GM18867 (cell line): ENCODE measurements around the gene DENND1A.
"Not testable (repeated sequence)": the region's sequence is repeated elsewhere in the genome, so short reads cannot be mapped to it uniquely, and the experiment has no call there.

Experiments used
- ATAC-seq: cut with Tn5 transposase; IDR thresholded peaks from one replicate; pipeline ENCODE4 v1.9.1; 2021; ENCODE audit warnings: mild to moderate bottlenecking, moderate library complexity; ENCODE audit not compliant: unreplicated experiment

The DENND1A gene

GRCh38 chr9:123406016-123406415 is 523.9 kb downstream of the DENND1A start:
- no peak for ATAC-seq

GRCh38 chr9:123402981-123403509 is 526.9 kb downstream of the DENND1A start:
- no peak for ATAC-seq

- ATAC-seq, result no peak
Observed at GRCh38 chr9:123401879-123402513, 527.9 kb downstream of the DENND1A start.

- no peak for ATAC-seq
Observed at GRCh38 chr9:123400926-123401503, 528.9 kb downstream of the DENND1A start.

GRCh38 chr9:123399803-123400378 is 530.0 kb downstream of the DENND1A start:
- no peak for ATAC-seq

GRCh38 chr9:123398938-123399337 is 531.0 kb downstream of the DENND1A start:
- not testable (repeated sequence) for ATAC-seq

- ATAC-seq, result no peak
Observed at GRCh38 chr9:123397975-123398374, 532.0 kb downstream of the DENND1A start.

GRCh38 chr9:123395689-123396511 is 534.0 kb downstream of the DENND1A start:
- ATAC-seq, result no peak

- ATAC-seq, result no peak
Observed at GRCh38 chr9:123395276-123395688, 534.6 kb downstream of the DENND1A start.

- no peak for ATAC-seq
Observed at GRCh38 chr9:123394291-123395235, 535.4 kb downstream of the DENND1A start.

- ATAC-seq, result no peak
Observed at GRCh38 chr9:123392802-123393201, 537.1 kb downstream of the DENND1A start.

- no peak for ATAC-seq
Observed at GRCh38 chr9:123391946-123392345, 538.0 kb downstream of the DENND1A start.

- ATAC-seq, result no peak
Observed at GRCh38 chr9:123391233-123391632, 538.7 kb downstream of the DENND1A start.

GRCh38 chr9:123390337-123391135 is 539.4 kb downstream of the DENND1A start:
- ATAC-seq, result no peak

GRCh38 chr9:123389698-123390097 is 540.2 kb downstream of the DENND1A start:
- ATAC-seq, result no peak

GRCh38 chr9:123389070-123389469 is 540.9 kb downstream of the DENND1A start:
- no peak for ATAC-seq

- no peak for ATAC-seq
Observed at GRCh38 chr9:123387686-123388085, 542.2 kb downstream of the DENND1A start.

GRCh38 chr9:123383512-123384170 is 546.3 kb downstream of the DENND1A start:
- ATAC-seq, result no peak
